Measurements from ENCODE around the gene SLC39A8. TPM values are rescaled to one million over a fixed set of nuclear protein-coding genes. Genes with fewer than 3 reads are reported as not detected.

The SLC39A8 gene
- total RNA-seq, 1 experiment from 2014 or later: 13.2 TPM

DNA sequence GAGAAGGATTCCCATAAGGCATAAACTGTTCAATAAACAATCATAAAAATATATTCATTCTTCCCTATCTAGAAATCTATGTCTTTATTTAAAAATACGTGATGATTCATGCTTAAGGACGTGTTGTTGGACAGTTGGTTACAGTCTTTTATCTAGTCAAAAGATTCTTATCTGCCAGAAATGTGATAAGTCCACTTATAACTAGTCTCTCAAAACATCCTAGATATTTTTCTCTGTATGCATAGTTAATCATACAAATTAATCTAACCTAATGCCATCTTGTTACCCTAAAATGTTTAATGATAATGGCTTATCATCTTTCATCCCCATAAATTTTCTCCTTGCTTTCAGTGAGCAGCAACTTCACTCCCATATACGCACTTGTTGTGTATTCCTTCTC, 89.0 kb downstream of the SLC39A8 start:
- RAD21 ChIA-PET (ENCODE audit: low non-redundant PET in 1 of 2, low total read pairs in 2 of 2, uncharacterized antibody in 2 of 2, unreplicated experiment in 2 of 2): no interaction called here

More for the DNA sequence above, 89.0 kb downstream of the SLC39A8 start:
- ChIA-PET POLR2A (no interaction called here), CTCF (no interaction called here)
- TF ChIP-seq, protein P1, sequence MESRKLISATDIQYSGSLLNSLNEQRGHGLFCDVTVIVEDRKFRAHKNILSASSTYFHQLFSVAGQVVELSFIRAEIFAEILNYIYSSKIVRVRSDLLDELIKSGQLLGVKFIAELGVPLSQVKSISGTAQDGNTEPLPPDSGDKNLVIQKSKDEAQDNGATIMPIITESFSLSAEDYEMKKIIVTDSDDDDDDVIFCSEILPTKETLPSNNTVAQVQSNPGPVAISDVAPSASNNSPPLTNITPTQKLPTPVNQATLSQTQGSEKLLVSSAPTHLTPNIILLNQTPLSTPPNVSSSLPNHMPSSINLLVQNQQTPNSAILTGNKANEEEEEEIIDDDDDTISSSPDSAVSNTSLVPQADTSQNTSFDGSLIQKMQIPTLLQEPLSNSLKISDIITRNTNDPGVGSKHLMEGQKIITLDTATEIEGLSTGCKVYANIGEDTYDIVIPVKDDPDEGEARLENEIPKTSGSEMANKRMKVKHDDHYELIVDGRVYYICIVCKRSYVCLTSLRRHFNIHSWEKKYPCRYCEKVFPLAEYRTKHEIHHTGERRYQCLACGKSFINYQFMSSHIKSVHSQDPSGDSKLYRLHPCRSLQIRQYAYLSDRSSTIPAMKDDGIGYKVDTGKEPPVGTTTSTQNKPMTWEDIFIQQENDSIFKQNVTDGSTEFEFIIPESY (IDR thresholded peaks at IDR 0.05; ENCODE audit: extremely low read depth, insufficient replicate concordance, low read length): no peak
- TF ChIP-seq ZFX (IDR thresholded peaks at IDR 0.05) (no peak), EZH2phosphoT487 (IDR thresholded peaks at IDR 0.05; ENCODE audit: borderline replicate concordance) (no peak), POLR2AphosphoS5 (IDR thresholded peaks at IDR 0.05; ENCODE audit: low read depth, low read length) (no peak), CBX3 (IDR thresholded peaks at IDR 0.05; ENCODE audit: low read depth) (no peak), EGR1 (IDR thresholded peaks at IDR 0.05; ENCODE audit: low read depth) (no peak), SRF (IDR thresholded peaks at IDR 0.05; ENCODE audit: low read depth) (no peak), JUND (IDR thresholded peaks at IDR 0.05) (no peak), POLR2A (IDR thresholded peaks at IDR 0.05; ENCODE audit: borderline replicate concordance, extremely low read depth, insufficient read depth, insufficient read length) (no peak), CEBPB (IDR thresholded peaks at IDR 0.05; ENCODE audit: low read depth) (no peak), ZNF274 (IDR thresholded peaks at IDR 0.05; ENCODE audit: low read depth, low read length) (no peak), SP1 (IDR thresholded peaks at IDR 0.05; ENCODE audit: low read depth) (no peak)
- TF ChIP-seq, protein P2, sequence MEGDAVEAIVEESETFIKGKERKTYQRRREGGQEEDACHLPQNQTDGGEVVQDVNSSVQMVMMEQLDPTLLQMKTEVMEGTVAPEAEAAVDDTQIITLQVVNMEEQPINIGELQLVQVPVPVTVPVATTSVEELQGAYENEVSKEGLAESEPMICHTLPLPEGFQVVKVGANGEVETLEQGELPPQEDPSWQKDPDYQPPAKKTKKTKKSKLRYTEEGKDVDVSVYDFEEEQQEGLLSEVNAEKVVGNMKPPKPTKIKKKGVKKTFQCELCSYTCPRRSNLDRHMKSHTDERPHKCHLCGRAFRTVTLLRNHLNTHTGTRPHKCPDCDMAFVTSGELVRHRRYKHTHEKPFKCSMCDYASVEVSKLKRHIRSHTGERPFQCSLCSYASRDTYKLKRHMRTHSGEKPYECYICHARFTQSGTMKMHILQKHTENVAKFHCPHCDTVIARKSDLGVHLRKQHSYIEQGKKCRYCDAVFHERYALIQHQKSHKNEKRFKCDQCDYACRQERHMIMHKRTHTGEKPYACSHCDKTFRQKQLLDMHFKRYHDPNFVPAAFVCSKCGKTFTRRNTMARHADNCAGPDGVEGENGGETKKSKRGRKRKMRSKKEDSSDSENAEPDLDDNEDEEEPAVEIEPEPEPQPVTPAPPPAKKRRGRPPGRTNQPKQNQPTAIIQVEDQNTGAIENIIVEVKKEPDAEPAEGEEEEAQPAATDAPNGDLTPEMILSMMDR (IDR thresholded peaks at IDR 0.05 in 2 of 3, conservative IDR thresholded peaks at IDR 0.05 in 1 of 3; ENCODE audit: borderline replicate concordance in 1 of 3, insufficient read depth in 1 of 3, low read depth in 2 of 3, low read length in 2 of 3): no peak
- TF ChIP-seq, protein P3, sequence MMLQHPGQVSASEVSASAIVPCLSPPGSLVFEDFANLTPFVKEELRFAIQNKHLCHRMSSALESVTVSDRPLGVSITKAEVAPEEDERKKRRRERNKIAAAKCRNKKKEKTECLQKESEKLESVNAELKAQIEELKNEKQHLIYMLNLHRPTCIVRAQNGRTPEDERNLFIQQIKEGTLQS (IDR thresholded peaks at IDR 0.05): no peak
- Histone ChIP-seq H2AFZ (ENCODE audit: low read depth, low read length, poor library complexity, severe bottlenecking) (no peak overlapping the region), H3K9me3 (ENCODE audit: control insufficient read depth in 1 of 2, insufficient read depth in 1 of 2, low read depth in 1 of 2, low read length in 2 of 2) (no peaks in the 10 kb centered on the region), H3K9ac (ENCODE audit: low read length) (no peak overlapping the region), H3K79me2 (ENCODE audit: insufficient read depth, low read length) (no peaks in the 10 kb centered on the region), H3K36me3 (ENCODE audit: control insufficient read depth in 1 of 2, insufficient read depth in 2 of 2, low read length in 2 of 2) (no peaks in the 10 kb centered on the region), H3K9me2 (ENCODE audit: insufficient read depth) (no peaks in the 10 kb centered on the region), H3K4me1 (ENCODE audit: control insufficient read depth in 1 of 2, insufficient read depth in 2 of 2, low read length in 2 of 2) (no peaks in the 10 kb centered on the region), H4K20me1 (ENCODE audit: insufficient read depth) (no peaks in the 10 kb centered on the region), H3K27me3 (ENCODE audit: insufficient read depth, low read length) (no peaks in the 10 kb centered on the region), H3K4me2 (ENCODE audit: low read length) (no peak overlapping the region), H3K27ac (ENCODE audit: low read depth, low read length) (no peak overlapping the region), H3K4me3 (replicated peaks in 1 of 2; ENCODE audit: low read depth in 1 of 2, low read length in 2 of 2) (no peak overlapping the region)
- intact Hi-C loops (cut with micrococcal nuclease): no loop called here
- ATAC-seq (no peak), DNase-seq (ENCODE audit: low read depth, low spot score) (no peak)
- BruUV-seq (replicated peaks): no TSS peak
